ENCODE measurements around the gene ACAA2. TPM values are rescaled to one million over a fixed set of nuclear protein-coding genes. Genes with fewer than 3 reads are reported as not detected.
"Not testable (repeated sequence)": the region's sequence is repeated elsewhere in the genome, so short reads cannot be mapped to it uniquely, and the experiment has no call there.

ACAA2 gene
- total RNA-seq, 4 donors from 2014 or later, result 27.0 to 72.7 (median 35.0) TPM

GRCh38 chr18:49815927-49816326 lies 2.6 kb upstream of the ACAA2 start:
- TF ChIP-seq CTCF (IDR thresholded peaks at IDR 0.05), result no peak
- no peak for TF ChIP-seq POLR2A (IDR thresholded peaks at IDR 0.05)
- no peak for DNase-seq (ENCODE audit: low spot score in 2 of 2)
- WGBS, 2 donors, result 84 to 86% methylated on average over 4 of the region's 4 CpGs
- intact Hi-C loops (cut with DNase I; ENCODE audit: low total_unique reads), result no loop called here
- no peak overlapping the region for H3K4me3 ChIP-seq (ENCODE audit: low read depth, poor library complexity, severe bottlenecking)

GRCh38 chr18:49814147-49814499 lies 790 bp upstream of the ACAA2 start:
- no peak for TF ChIP-seq POLR2A (IDR thresholded peaks at IDR 0.05)
- no peak for TF ChIP-seq CTCF (IDR thresholded peaks at IDR 0.05)
- DNase-seq (ENCODE audit: low spot score in 2 of 2), result peak; percentile 56 to 94
- 1% methylated on average over 22 to 23 of the region's 24 CpGs for WGBS, 2 donors

GRCh38 chr18:49813069-49813318 lies 339 bp downstream of the ACAA2 start:
- peak overlapping the region; percentile 71 for H3K4me3 ChIP-seq (ENCODE audit: low read depth, poor library complexity, severe bottlenecking)
- 26 to 32% methylated on average over 17 of the region's 17 CpGs for WGBS, 2 donors

More at GRCh38 chr18:49814147-49814499, 790 bp upstream of the ACAA2 start:
- intact Hi-C loops (cut with DNase I; ENCODE audit: low total_unique reads), result no loop called here
- peak overlapping the region; percentile 71 for H3K4me3 ChIP-seq (ENCODE audit: low read depth, poor library complexity, severe bottlenecking)

GRCh38 chr18:49812286-49813068 lies 856 bp downstream of the ACAA2 start:
- TF ChIP-seq CTCF (IDR thresholded peaks at IDR 0.05) (no peak), POLR2A (IDR thresholded peaks at IDR 0.05) (no peak)
- peak overlapping the region; percentile 71 for H3K4me3 ChIP-seq (ENCODE audit: low read depth, poor library complexity, severe bottlenecking)
- no peak for DNase-seq (ENCODE audit: low spot score in 2 of 2)
- 59 to 65% methylated on average over 13 of the region's 13 CpGs for WGBS, 2 donors
- intact Hi-C loops (cut with DNase I; ENCODE audit: low total_unique reads), result no loop called here

More at GRCh38 chr18:49813069-49813318, 339 bp downstream of the ACAA2 start:
- peak; percentile 31 to 86 for DNase-seq (ENCODE audit: low spot score in 2 of 2)
- intact Hi-C loops (cut with DNase I; ENCODE audit: low total_unique reads), result no loop called here
- TF ChIP-seq POLR2A (IDR thresholded peaks at IDR 0.05) (no peak), CTCF (IDR thresholded peaks at IDR 0.05) (no peak)

- intact Hi-C loops (cut with DNase I; ENCODE audit: low total_unique reads), result no loop called here
- no peak for DNase-seq (ENCODE audit: low spot score in 2 of 2)
- 60 to 71% methylated on average over 7 of the region's 7 CpGs for whole genome bisulfite sequencing, 2 donors
- no peak overlapping the region for H3K4me3 ChIP-seq (ENCODE audit: low read depth, poor library complexity, severe bottlenecking)
- TF ChIP-seq POLR2A (IDR thresholded peaks at IDR 0.05), result no peak
- TF ChIP-seq CTCF (IDR thresholded peaks at IDR 0.05), result no peak
Observed at GRCh38 chr18:49811151-49811938, 2.0 kb downstream of the ACAA2 start.

- H3K4me3 ChIP-seq (ENCODE audit: low read depth, poor library complexity, severe bottlenecking); DNase-seq (ENCODE audit: low spot score in 2 of 2); intact Hi-C loops (cut with DNase I; ENCODE audit: low total_unique reads): not testable (repeated sequence)
- WGBS, 2 donors, result 94 to 95% methylated on average over 10 of the region's 10 CpGs
Observed at GRCh38 chr18:49808553-49809191, 4.7 kb downstream of the ACAA2 start.
